ENCODE results near the gene BTBD1.
A peak's percentile ranks its signal among the peaks of the same experiment; 100 is the strongest.
"Not testable (repeated sequence)": the region's sequence is repeated elsewhere in the genome, so short reads cannot be mapped to it uniquely, and the experiment has no call there.

Gene BTBD1

DNA sequence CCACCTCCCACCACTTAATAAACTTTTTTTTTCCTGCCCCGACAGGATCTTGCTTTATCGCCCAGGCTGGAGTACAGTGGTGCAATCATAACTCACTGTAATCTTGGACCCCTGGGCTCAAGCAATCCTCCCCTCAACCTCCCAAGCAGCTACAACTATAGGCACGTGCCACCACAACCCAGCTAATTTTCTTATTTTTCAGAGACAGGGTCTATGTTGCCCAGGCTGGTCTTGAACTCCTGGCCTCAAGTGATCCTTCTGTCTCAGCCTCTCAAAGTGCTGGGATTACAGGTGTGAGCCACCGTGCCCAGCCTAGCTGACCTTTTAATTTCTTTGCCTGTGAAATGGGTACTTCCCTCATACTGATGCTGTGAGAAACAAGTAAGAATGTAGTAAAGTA lies 51.7 kb downstream of the BTBD1 start:
- Histone ChIP-seq H2AFZ (ENCODE audit: low read depth, low read length) (no peak overlapping the region), H3K27me3 (ENCODE audit: insufficient read depth, low read length) (no peaks in the 10 kb centered on the region), H3K36me3 (ENCODE audit: insufficient read depth, low read length) (peaks cover 35% of the 10 kb centered on the region), H3K4me1 (ENCODE audit: insufficient read depth, low read length) (peaks cover 18% of the 10 kb centered on the region), H3K9me3 (ENCODE audit: low read length) (no peaks in the 10 kb centered on the region), H3K4me3 (ENCODE audit: low read length) (no peak overlapping the region)

DNA sequence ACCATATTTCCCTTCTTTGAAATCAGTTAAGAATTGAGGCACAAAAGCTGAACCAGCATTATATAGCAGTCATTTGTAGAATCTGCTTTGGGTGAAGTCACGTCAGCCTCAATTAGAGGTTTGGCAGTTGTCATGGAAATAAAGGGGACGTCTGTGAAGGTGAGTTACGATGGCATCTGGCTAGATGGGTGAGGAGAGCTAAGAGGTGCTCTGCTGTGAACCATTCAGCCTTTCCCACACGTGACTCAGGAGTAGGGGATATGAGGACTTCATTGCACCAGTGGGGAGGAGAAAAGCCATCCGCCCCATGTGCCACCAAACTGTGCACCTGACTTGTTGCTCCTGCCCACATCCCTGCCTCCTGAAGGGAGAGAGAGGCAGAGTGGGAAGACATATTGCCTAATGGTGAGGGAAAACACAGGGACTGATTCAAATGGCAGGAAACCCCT lies 52.8 kb downstream of the BTBD1 start:
- peaks cover 31% of the 10 kb centered on the region for H3K36me3 ChIP-seq (ENCODE audit: insufficient read depth, low read length)
- H3K4me3 ChIP-seq (ENCODE audit: low read length) = no peak overlapping the region
- H3K9me3 ChIP-seq (ENCODE audit: low read length) = no peaks in the 10 kb centered on the region
- H2AFZ ChIP-seq (ENCODE audit: low read depth, low read length) = no peak overlapping the region
- no peaks in the 10 kb centered on the region for H3K27me3 ChIP-seq (ENCODE audit: insufficient read depth, low read length)
- peaks cover 22% of the 10 kb centered on the region for H3K4me1 ChIP-seq (ENCODE audit: insufficient read depth, low read length)

GRCh38 chr15:83012636-83013035 lies 54.4 kb downstream of the BTBD1 start:
- H3K4me3 ChIP-seq (ENCODE audit: low read length) = no peak overlapping the region

DNA sequence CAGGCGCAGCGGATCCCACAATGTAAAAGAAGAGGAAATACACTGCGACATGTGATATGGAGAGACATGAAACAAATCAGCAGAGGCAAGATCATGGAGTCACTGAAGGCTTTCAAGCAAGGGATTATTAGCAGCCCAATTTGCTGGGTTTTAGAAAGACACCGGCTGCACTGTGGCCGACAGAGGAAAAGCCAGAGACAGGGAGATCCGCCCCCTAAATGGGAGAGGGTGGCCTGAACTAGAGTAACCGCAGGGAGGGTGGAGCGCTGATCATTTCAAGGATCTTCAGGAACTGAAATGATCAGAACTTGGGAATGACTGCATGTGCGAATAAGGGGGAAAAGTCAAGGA lies 55.0 kb downstream of the BTBD1 start:
- H3K4me1 ChIP-seq (ENCODE audit: insufficient read depth, low read length) = peaks cover 22% of the 10 kb centered on the region
- H3K9me3 ChIP-seq (ENCODE audit: low read length) = no peaks in the 10 kb centered on the region
- H2AFZ ChIP-seq (ENCODE audit: low read depth, low read length) = peak overlapping the region; percentile 24
- H3K4me3 ChIP-seq (ENCODE audit: low read length) = peak overlapping the region; percentile 85
- peaks cover 23% of the 10 kb centered on the region for H3K36me3 ChIP-seq (ENCODE audit: insufficient read depth, low read length)
- no peaks in the 10 kb centered on the region for H3K27me3 ChIP-seq (ENCODE audit: insufficient read depth, low read length)

More at GRCh38 chr15:83012636-83013035, 54.4 kb downstream of the BTBD1 start:
- peaks cover 27% of the 10 kb centered on the region for H3K36me3 ChIP-seq (ENCODE audit: insufficient read depth, low read length)
- H3K4me1 ChIP-seq (ENCODE audit: insufficient read depth, low read length) = peaks cover 22% of the 10 kb centered on the region
- H2AFZ ChIP-seq (ENCODE audit: low read depth, low read length) = no peak overlapping the region
- H3K27me3 ChIP-seq (ENCODE audit: insufficient read depth, low read length) = no peaks in the 10 kb centered on the region
- H3K9me3 ChIP-seq (ENCODE audit: low read length) = no peaks in the 10 kb centered on the region

- Histone ChIP-seq H3K9me3 (ENCODE audit: low read length) (no peaks in the 10 kb centered on the region), H3K36me3 (ENCODE audit: insufficient read depth, low read length) (peaks cover 21% of the 10 kb centered on the region), H2AFZ (ENCODE audit: low read depth, low read length) (peak within 1 kb of the TSS; percentile 24), H3K4me3 (ENCODE audit: low read length) (peak within 1 kb of the TSS; percentile 85), H3K27me3 (ENCODE audit: insufficient read depth, low read length) (no peaks in the 10 kb centered on the region), H3K4me1 (ENCODE audit: insufficient read depth, low read length) (peaks cover 22% of the 10 kb centered on the region)
These were observed 55.6 kb downstream of the BTBD1 start, which contains the start of gene C15orf40 for GRCh38 chr15:83011271-83012075. C15orf40 (minus strand) TSS chr15:83011639; CDS start chr15:83011607, 32 bp downstream.

- no peaks in the 10 kb centered on the region for H3K27me3 ChIP-seq (ENCODE audit: insufficient read depth, low read length)
- peaks cover 21% of the 10 kb centered on the region for H3K36me3 ChIP-seq (ENCODE audit: insufficient read depth, low read length)
- H3K4me3 ChIP-seq (ENCODE audit: low read length) = peak overlapping the region; percentile 85
- peak overlapping the region; percentile 24 for H2AFZ ChIP-seq (ENCODE audit: low read depth, low read length)
- H3K9me3 ChIP-seq (ENCODE audit: low read length) = no peaks in the 10 kb centered on the region
- H3K4me1 ChIP-seq (ENCODE audit: insufficient read depth, low read length) = peaks cover 22% of the 10 kb centered on the region
These were observed 56.3 kb downstream of the BTBD1 start for GRCh38 chr15:83010709-83011270.

DNA sequence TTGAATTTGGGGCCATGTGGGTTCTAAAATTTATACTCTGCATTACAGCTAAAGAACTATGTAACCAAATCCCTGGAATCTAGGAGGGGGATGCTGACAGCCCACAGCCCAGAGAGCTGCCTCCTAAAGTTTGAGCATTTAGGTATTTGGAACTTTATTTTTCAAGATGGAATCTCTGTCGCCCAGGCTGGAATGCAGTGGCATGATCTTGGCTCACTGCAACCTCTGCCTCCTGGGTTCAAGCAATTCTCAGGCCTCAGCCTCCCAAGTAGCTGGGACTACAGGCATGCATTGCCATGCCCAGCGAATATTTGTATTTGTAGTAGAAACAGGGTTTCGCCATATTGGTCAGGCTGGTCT lies 66.4 kb downstream of the BTBD1 start:
- H3K4me1 ChIP-seq (ENCODE audit: insufficient read depth, low read length); H3K9me3 ChIP-seq (ENCODE audit: low read length); H2AFZ ChIP-seq (ENCODE audit: low read depth, low read length); H3K27me3 ChIP-seq (ENCODE audit: insufficient read depth, low read length); H3K4me3 ChIP-seq (ENCODE audit: low read length): not testable (repeated sequence)
- peaks cover 20% of the 10 kb centered on the region for H3K36me3 ChIP-seq (ENCODE audit: insufficient read depth, low read length)

- H3K36me3 ChIP-seq (ENCODE audit: insufficient read depth, low read length) = peaks cover 16% of the 10 kb centered on the region
- H3K27me3 ChIP-seq (ENCODE audit: insufficient read depth, low read length) = no peaks in the 10 kb centered on the region
- H2AFZ ChIP-seq (ENCODE audit: low read depth, low read length) = no peak overlapping the region
- peaks cover 2% of the 10 kb centered on the region for H3K9me3 ChIP-seq (ENCODE audit: low read length)
- H3K4me1 ChIP-seq (ENCODE audit: insufficient read depth, low read length) = no peaks in the 10 kb centered on the region
- H3K4me3 ChIP-seq (ENCODE audit: low read length) = no peak overlapping the region
These were observed 67.0 kb downstream of the BTBD1 start for GRCh38 chr15:82999905-83000671.

DNA sequence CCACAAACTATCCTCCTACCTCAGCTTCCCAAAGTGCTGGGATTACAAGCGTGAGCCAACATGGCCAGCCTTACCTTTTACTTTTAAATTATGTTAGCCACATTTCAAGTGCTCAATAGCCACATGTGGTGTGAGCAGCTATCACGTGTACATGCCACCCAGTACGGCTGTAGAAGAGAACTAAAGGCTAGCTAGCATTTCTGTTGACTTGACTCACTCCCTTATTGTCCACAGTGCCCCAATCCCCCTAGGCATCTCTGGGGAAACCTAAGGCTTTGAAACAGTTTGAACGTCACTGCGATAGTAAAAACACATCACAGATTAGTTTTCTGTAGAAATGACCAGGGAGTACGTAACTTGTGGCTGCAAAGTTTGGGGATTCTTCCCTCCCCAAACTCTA lies 67.6 kb downstream of the BTBD1 start:
- peaks cover 2% of the 10 kb centered on the region for H3K9me3 ChIP-seq (ENCODE audit: low read length)
- H2AFZ ChIP-seq (ENCODE audit: low read depth, low read length) = no peak overlapping the region
- no peaks in the 10 kb centered on the region for H3K27me3 ChIP-seq (ENCODE audit: insufficient read depth, low read length)
- no peaks in the 10 kb centered on the region for H3K4me1 ChIP-seq (ENCODE audit: insufficient read depth, low read length)
- no peak overlapping the region for H3K4me3 ChIP-seq (ENCODE audit: low read length)
- H3K36me3 ChIP-seq (ENCODE audit: insufficient read depth, low read length) = peaks cover 11% of the 10 kb centered on the region

GRCh38 chr15:82995938-82996337 lies 71.1 kb downstream of the BTBD1 start:
- no peaks in the 10 kb centered on the region for H3K4me1 ChIP-seq (ENCODE audit: insufficient read depth, low read length)
- peaks cover 2% of the 10 kb centered on the region for H3K9me3 ChIP-seq (ENCODE audit: low read length)
- H3K36me3 ChIP-seq (ENCODE audit: insufficient read depth, low read length) = peaks cover 3% of the 10 kb centered on the region
- no peak overlapping the region for H2AFZ ChIP-seq (ENCODE audit: low read depth, low read length)
- no peaks in the 10 kb centered on the region for H3K27me3 ChIP-seq (ENCODE audit: insufficient read depth, low read length)
- no peak overlapping the region for H3K4me3 ChIP-seq (ENCODE audit: low read length)

- H3K27me3 ChIP-seq (ENCODE audit: insufficient read depth, low read length) = no peaks in the 10 kb centered on the region
- no peaks in the 10 kb centered on the region for H3K4me1 ChIP-seq (ENCODE audit: insufficient read depth, low read length)
- no peak overlapping the region for H3K4me3 ChIP-seq (ENCODE audit: low read length)
- peaks cover 2% of the 10 kb centered on the region for H3K9me3 ChIP-seq (ENCODE audit: low read length)
- peaks cover 7% of the 10 kb centered on the region for H3K36me3 ChIP-seq (ENCODE audit: insufficient read depth, low read length)
- H2AFZ ChIP-seq (ENCODE audit: low read depth, low read length) = no peak overlapping the region
These were observed 72.0 kb downstream of the BTBD1 start for GRCh38 chr15:82995076-82995475.

DNA sequence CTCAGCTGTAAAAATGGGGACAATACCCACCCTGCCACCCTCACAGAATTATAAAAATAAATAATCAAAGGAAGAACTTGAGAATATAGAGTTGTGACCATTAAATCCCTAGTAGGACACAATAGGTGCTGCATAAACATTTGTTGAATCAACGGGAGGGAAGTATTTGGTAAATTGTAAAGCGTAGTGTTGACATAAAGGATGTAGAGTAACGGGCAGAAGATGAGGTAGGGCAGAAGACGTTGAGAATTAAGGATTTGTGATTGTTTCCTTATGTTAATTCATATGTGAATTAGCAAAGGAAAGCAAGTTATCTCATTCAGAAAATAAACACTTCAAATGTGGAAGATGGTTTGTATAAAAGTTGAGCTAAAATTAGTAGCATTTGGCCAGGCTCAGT lies 73.9 kb downstream of the BTBD1 start:
- Histone ChIP-seq H3K9me3 (ENCODE audit: low read length) (no peaks in the 10 kb centered on the region), H2AFZ (ENCODE audit: low read depth, low read length) (no peak overlapping the region), H3K27me3 (ENCODE audit: insufficient read depth, low read length) (no peaks in the 10 kb centered on the region), H3K4me1 (ENCODE audit: insufficient read depth, low read length) (no peaks in the 10 kb centered on the region), H3K4me3 (ENCODE audit: low read length) (no peak overlapping the region), H3K36me3 (ENCODE audit: insufficient read depth, low read length) (peaks cover 21% of the 10 kb centered on the region)

- H3K4me1 ChIP-seq (ENCODE audit: insufficient read depth, low read length) = no peaks in the 10 kb centered on the region
- H3K27me3 ChIP-seq (ENCODE audit: insufficient read depth, low read length) = no peaks in the 10 kb centered on the region
- H3K4me3 ChIP-seq (ENCODE audit: low read length) = no peak overlapping the region
- H3K36me3 ChIP-seq (ENCODE audit: insufficient read depth, low read length) = peaks cover 25% of the 10 kb centered on the region
- H2AFZ ChIP-seq (ENCODE audit: low read depth, low read length) = no peak overlapping the region
- no peaks in the 10 kb centered on the region for H3K9me3 ChIP-seq (ENCODE audit: low read length)
These were observed 74.5 kb downstream of the BTBD1 start for GRCh38 chr15:82992436-82992998.

All from neuron (in vitro differentiated cells).